ENCODE measurements around the gene PRKCZ.

DNA sequence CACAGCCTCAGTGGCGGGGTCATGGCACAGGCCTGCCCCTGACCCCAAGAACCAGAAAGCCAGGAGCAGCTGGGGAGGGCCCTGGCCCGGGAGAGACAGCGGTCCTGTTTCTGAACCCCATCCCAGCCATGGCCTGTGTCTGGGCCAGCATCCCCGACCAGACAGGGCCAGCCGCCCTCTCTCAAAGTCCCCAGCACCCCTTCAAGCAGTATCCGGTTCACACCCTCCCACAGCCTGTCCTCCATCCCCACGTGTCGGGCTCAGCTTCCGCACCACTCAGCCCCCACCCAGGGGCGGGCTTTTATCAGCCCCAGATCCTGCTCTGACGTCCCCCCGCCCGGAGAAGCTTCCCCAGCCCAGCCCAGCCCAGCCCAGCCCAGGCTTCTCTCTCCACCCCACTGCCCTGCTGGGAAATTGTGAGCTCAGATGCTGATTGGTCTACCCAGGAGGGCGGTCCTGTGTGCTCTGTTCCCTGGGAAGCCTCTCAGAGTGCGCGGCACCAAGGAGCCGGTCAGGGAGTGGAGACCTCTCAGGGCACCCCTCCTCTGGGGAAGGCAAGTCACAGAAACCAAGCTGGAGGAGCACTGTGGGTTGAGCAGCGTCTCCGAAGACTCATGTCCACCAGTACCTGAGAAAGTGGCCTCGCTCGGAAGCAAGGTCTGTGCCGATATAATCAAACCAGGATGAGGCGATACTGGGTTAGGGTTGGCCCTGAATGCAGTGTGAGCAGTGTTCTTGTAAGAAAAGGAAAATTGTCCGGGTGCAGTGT is 149.0 kb downstream of the PRKCZ start:
- TF ChIP-seq, protein P1, sequence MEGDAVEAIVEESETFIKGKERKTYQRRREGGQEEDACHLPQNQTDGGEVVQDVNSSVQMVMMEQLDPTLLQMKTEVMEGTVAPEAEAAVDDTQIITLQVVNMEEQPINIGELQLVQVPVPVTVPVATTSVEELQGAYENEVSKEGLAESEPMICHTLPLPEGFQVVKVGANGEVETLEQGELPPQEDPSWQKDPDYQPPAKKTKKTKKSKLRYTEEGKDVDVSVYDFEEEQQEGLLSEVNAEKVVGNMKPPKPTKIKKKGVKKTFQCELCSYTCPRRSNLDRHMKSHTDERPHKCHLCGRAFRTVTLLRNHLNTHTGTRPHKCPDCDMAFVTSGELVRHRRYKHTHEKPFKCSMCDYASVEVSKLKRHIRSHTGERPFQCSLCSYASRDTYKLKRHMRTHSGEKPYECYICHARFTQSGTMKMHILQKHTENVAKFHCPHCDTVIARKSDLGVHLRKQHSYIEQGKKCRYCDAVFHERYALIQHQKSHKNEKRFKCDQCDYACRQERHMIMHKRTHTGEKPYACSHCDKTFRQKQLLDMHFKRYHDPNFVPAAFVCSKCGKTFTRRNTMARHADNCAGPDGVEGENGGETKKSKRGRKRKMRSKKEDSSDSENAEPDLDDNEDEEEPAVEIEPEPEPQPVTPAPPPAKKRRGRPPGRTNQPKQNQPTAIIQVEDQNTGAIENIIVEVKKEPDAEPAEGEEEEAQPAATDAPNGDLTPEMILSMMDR (IDR thresholded peaks at IDR 0.05; ENCODE audit: insufficient read depth, low read depth, low read length): no peak
- no peak for TF ChIP-seq EZH2 (IDR thresholded peaks at IDR 0.05; ENCODE audit: insufficient read depth, low read length)

Data from astrocyte (in vitro differentiated cells and primary cell).